Small intestine (tissue), 7 donors: ENCODE results near the gene LY6G5B. TPM values are rescaled to one million over a fixed set of nuclear protein-coding genes. Genes with fewer than 3 reads are reported as not detected.
A peak's percentile ranks its signal among the peaks of the same experiment; 100 is the strongest.

ENCODE experiments used
- DNase-seq, 2 donors: peaks; one replicate each; pipeline versions ENCODE4 v3.0.0 to v3.0.0-alpha.2; 2013
- FAIRE-seq: peaks from 2 replicates; lab custom pipeline; 2012; peaks lifted over from hg19 to GRCh38; lab: Jason Lieb, UNC
- H3K27ac ChIP-seq, 3 donors: one replicate each; pipeline ENCODE4 v1.5.1; 2013; ENCODE audit warnings: low read length in 2 of 3, mild to moderate bottlenecking in 2 of 3, control low read depth in 1 of 3, inconsistent platforms in 1 of 3, low read depth in 1 of 3, moderate library complexity in 1 of 3
- H3K27me3 ChIP-seq, 3 donors: one replicate each; pipeline ENCODE4 v1.6.1; 2013; ENCODE audit warnings: low read length in 3 of 3, inconsistent platforms in 1 of 3; ENCODE audit not compliant: control insufficient read depth in 3 of 3, insufficient read depth in 3 of 3
- H3K36me3 ChIP-seq, 3 donors: one replicate each; pipeline ENCODE4 v1.6.1; 2013; ENCODE audit warnings: low read length in 3 of 3, inconsistent platforms in 1 of 3, low read depth in 1 of 3, mild to moderate bottlenecking in 1 of 3, moderate library complexity in 1 of 3; ENCODE audit not compliant: control insufficient read depth in 3 of 3, insufficient read depth in 2 of 3
- H3K4me1 ChIP-seq, 3 donors: one replicate each; pipeline ENCODE4 v1.6.1; 2013; ENCODE audit warnings: low read length in 2 of 3, inconsistent platforms in 1 of 3, low read depth in 1 of 3, mild to moderate bottlenecking in 1 of 3, moderate library complexity in 1 of 3; ENCODE audit not compliant: control insufficient read depth in 3 of 3, insufficient read depth in 2 of 3
- H3K4me3 ChIP-seq, 3 donors: one replicate each; pipeline ENCODE4 v1.5.1; 2013; ENCODE audit warnings: low read length in 3 of 3, control low read depth in 1 of 3, inconsistent platforms in 1 of 3, low read depth in 1 of 3, mild to moderate bottlenecking in 1 of 3, moderate library complexity in 1 of 3
- H3K9me3 ChIP-seq, 2 donors: one replicate each; pipeline ENCODE4 v1.6.1; 2013; ENCODE audit warnings: low read depth in 1 of 2, low read length in 1 of 2; ENCODE audit not compliant: control insufficient read depth in 2 of 2, insufficient read depth in 1 of 2
- WGBS, 3 donors: extraction: QIAGEN DNeasy Blood & Tissue Kit; methylation state at CpG; one replicate each; pipeline ENCODE4 v1.1.7; 2013; 5-methylcytosine and 5-hydroxymethylcytosine counted together
- polyA plus RNA-seq, 4 donors: library from polyadenylated mRNA; stranded (reverse) in 3 of 4; unstranded in 1 of 4; fragments of 200-250 nt in 3 of 4; fragments of 120-200 nt in 1 of 4; gene quantifications; one replicate each; pipeline versions ENCODE4 v1.2.1 to v1.2.3, GENCODE V29; 2013
- donor health status: healthy with polysubstance abuse.
- donor health status: control.
- donor health status: control.
- donor health status: Bipolar disorder and iron deficiency.
- donor health status: healthy.

LY6G5B gene
- polyA plus RNA-seq, 4 donors, result 3.8 to 16.5 (median 4.2) TPM

DNA sequence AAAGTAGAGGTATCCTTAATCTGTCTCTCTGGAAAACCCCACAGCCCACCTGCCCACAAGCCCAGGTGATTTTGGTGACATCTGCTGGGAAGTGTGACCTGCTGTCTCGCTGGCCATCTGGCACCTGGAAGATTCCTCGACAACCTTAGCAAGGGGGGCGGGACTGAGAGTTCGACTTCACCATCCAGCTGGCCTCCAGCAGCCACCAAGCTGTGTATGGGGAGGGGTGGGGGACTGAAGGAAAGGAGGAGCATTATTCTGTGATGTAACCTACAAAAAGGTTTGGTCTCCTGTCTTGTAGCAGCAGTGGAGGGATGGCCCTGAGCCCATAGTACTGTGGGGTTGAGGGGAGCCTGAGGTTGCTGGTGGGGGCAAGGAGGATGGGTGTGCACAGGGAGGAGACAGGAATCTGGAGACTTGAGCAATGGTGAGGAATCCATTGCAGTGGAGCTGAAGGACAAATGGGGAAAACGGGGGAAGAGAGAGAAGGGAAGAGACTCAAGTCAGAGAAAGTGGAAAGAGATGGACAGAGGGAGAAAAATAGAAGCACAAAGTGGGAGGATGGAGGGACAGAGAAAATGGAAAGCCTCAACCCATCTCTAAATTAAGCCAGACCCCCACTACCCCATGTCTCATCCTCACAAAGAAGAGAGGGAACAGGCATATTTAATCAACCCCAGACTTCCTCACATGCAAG lies 40.9 kb downstream of the LY6G5B start:
- H3K27ac ChIP-seq, result no peak overlapping the region

GRCh38 chr6:31711233-31711632 lies 41.5 kb downstream of the LY6G5B start:
- no peak overlapping the region for H3K27ac ChIP-seq
- FAIRE-seq, result no peak

More for the DNA sequence above, 40.9 kb downstream of the LY6G5B start:
- WGBS, 3 donors, result 59 to 68% (median 64%) methylated on average over 5 of the region's 5 CpGs
- no peak for FAIRE-seq
- Histone ChIP-seq H3K36me3 (peaks cover 0 to 4% (median 0%) of the 10 kb centered on the region in 3 donors), H3K4me3 (no peak overlapping the region), H3K9me3 (no peaks in the 10 kb centered on the region), H3K4me1 (peaks cover 0 to 23% (median 4%) of the 10 kb centered on the region in 3 donors), H3K27me3 (no peaks in the 10 kb centered on the region)
- DNase-seq, result no peak

DNA sequence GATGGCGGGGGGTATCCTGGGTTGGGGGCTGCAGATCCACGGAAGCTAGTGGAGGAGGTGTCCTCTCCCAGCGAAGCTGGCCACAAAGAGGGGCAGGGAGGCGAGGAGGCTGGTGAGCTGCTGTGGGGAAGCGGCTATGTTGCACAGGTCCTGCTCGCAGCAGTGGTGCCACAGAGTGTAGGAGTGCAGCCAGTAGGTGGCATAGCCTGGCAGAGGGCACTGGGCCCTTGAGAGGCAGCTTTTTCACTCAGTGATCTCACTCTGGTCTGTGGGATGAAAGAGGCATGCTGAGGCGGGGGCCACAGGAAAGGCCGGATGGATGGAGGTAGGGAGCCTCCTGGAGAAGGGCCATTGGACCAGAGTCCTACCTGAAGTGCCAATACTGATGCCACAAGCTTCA lies 42.5 kb downstream of the LY6G5B start:
- peak in 1 of 2 donors; percentile 54 for DNase-seq
- no peak for FAIRE-seq
- peaks cover 0 to 4% (median 0%) of the 10 kb centered on the region in 3 donors for H3K36me3 ChIP-seq
- no peaks in the 10 kb centered on the region for H3K9me3 ChIP-seq
- H3K4me3 ChIP-seq, result no peak overlapping the region
- H3K4me1 ChIP-seq, result peaks cover 0 to 24% (median 4%) of the 10 kb centered on the region in 3 donors
- WGBS, 3 donors, result 74 to 82% (median 81%) methylated on average over 8 of the region's 8 CpGs
- no peaks in the 10 kb centered on the region for H3K27me3 ChIP-seq
- H3K27ac ChIP-seq, result no peak overlapping the region

More at GRCh38 chr6:31711233-31711632, 41.5 kb downstream of the LY6G5B start:
- Histone ChIP-seq H3K9me3 (no peaks in the 10 kb centered on the region), H3K4me3 (no peak overlapping the region), H3K4me1 (peaks cover 0 to 23% (median 4%) of the 10 kb centered on the region in 3 donors), H3K27me3 (no peaks in the 10 kb centered on the region), H3K36me3 (peaks cover 0 to 4% (median 0%) of the 10 kb centered on the region in 3 donors)
- 27 to 44% (median 43%) methylated on average over 8 of the region's 8 CpGs for WGBS, 3 donors
- DNase-seq, result peak; percentile 34 to 61

GRCh38 chr6:31713465-31713864 lies 43.7 kb downstream of the LY6G5B start:
- Histone ChIP-seq H3K27me3 (no peaks in the 10 kb centered on the region), H3K36me3 (peaks cover 0 to 4% (median 0%) of the 10 kb centered on the region in 3 donors), H3K4me3 (no peak overlapping the region), H3K4me1 (peaks cover 0 to 30% (median 4%) of the 10 kb centered on the region in 3 donors), H3K9me3 (no peaks in the 10 kb centered on the region), H3K27ac (peak overlapping the region in 1 of 3 donors; percentile 51)
- WGBS, 3 donors, result 62 to 71% (median 64%) methylated on average over 4 of the region's 4 CpGs
- DNase-seq (no peak), FAIRE-seq (no peak)

GRCh38 chr6:31713991-31714684 lies 44.4 kb downstream of the LY6G5B start:
- Histone ChIP-seq H3K9me3 (no peaks in the 10 kb centered on the region), H3K27ac (peak overlapping the region in 1 of 3 donors; percentile 51), H3K36me3 (peaks cover 0 to 4% (median 0%) of the 10 kb centered on the region in 3 donors), H3K4me1 (peaks cover 0 to 37% (median 4%) of the 10 kb centered on the region in 3 donors), H3K4me3 (no peak overlapping the region), H3K27me3 (no peaks in the 10 kb centered on the region)
- 11 to 33% (median 18%) methylated on average over 5 of the region's 5 CpGs for whole genome bisulfite sequencing, 3 donors
- DNase-seq, result peak in 1 of 2 donors; percentile 65
- no peak for FAIRE-seq

- no peak within 1 kb of the TSS for H3K4me3 ChIP-seq
- H3K27me3 ChIP-seq, result no peaks in the 10 kb centered on the region
- WGBS, 3 donors, result 77 to 92% (median 87%) methylated on average over 12 to 16 of the region's 16 CpGs
- H3K9me3 ChIP-seq, result no peaks in the 10 kb centered on the region
- H3K4me1 ChIP-seq, result peaks cover 0 to 37% (median 4%) of the 10 kb centered on the region in 3 donors
- no peaks in the 10 kb centered on the region for H3K36me3 ChIP-seq
- H3K27ac ChIP-seq, result peak within 1 kb of the TSS in 1 of 3 donors; percentile 51
- FAIRE-seq, result no peak
- DNase-seq, result no peak
Observed at GRCh38 chr6:31715022-31715958, 45.5 kb downstream of the LY6G5B start, which contains the start of gene LY6G6D. Gene LY6G6D, plus strand, starts transcription at chr6:31715348. Its CDS starts 8 bp downstream, at chr6:31715356.

- H3K27ac ChIP-seq, result no peak overlapping the region
- H3K4me1 ChIP-seq, result peaks cover 0 to 30% (median 0%) of the 10 kb centered on the region in 3 donors
- H3K36me3 ChIP-seq, result no peaks in the 10 kb centered on the region
- WGBS, 3 donors, result 75 to 87% (median 80%) methylated on average over 10 of the region's 10 CpGs
- no peaks in the 10 kb centered on the region for H3K27me3 ChIP-seq
- FAIRE-seq, result no peak
- no peaks in the 10 kb centered on the region for H3K9me3 ChIP-seq
- no peak for DNase-seq
- H3K4me3 ChIP-seq, result no peak overlapping the region
Observed at GRCh38 chr6:31717499-31718222, 47.9 kb downstream of the LY6G5B start.
